HG02852 (cell line): ENCODE results near the gene RNF43.
"Not testable (repeated sequence)": the region's sequence is repeated elsewhere in the genome, so short reads cannot be mapped to it uniquely, and the experiment has no call there.

Source experiments
- ATAC-seq: cut with Tn5 transposase; IDR thresholded peaks from one replicate; pipeline ENCODE4 v1.9.1; 2021; ENCODE audit warnings: mild to moderate bottlenecking, moderate library complexity; ENCODE audit not compliant: unreplicated experiment

The RNF43 gene

GRCh38 chr17:58410714-58411407, 6.5 kb downstream of the RNF43 start:
- ATAC-seq = no peak

GRCh38 chr17:58409432-58409831, 7.9 kb downstream of the RNF43 start:
- no peak for ATAC-seq

- no peak for ATAC-seq
Observed at GRCh38 chr17:58403311-58403710, 14.0 kb downstream of the RNF43 start.

- ATAC-seq = no peak
Observed at GRCh38 chr17:58402679-58403078, 14.7 kb downstream of the RNF43 start.

GRCh38 chr17:58402047-58402446, 15.3 kb downstream of the RNF43 start:
- ATAC-seq = no peak

GRCh38 chr17:58401287-58401686, 16.0 kb downstream of the RNF43 start:
- no peak for ATAC-seq

GRCh38 chr17:58400826-58401225, 16.5 kb downstream of the RNF43 start:
- no peak for ATAC-seq

- ATAC-seq = no peak
Observed at GRCh38 chr17:58399974-58400373, 17.4 kb downstream of the RNF43 start.

- ATAC-seq = no peak
Observed at GRCh38 chr17:58398574-58399266, 18.6 kb downstream of the RNF43 start.

- ATAC-seq = not testable (repeated sequence)
Observed at GRCh38 chr17:58397421-58397820, 19.9 kb downstream of the RNF43 start.

- no peak for ATAC-seq
Observed at GRCh38 chr17:58396173-58396572, 21.2 kb downstream of the RNF43 start.

GRCh38 chr17:58394534-58395223, 22.7 kb downstream of the RNF43 start:
- ATAC-seq = no peak

GRCh38 chr17:58391302-58391984, 25.9 kb downstream of the RNF43 start:
- ATAC-seq = no peak

GRCh38 chr17:58390884-58391283, 26.4 kb downstream of the RNF43 start:
- no peak for ATAC-seq

- no peak for ATAC-seq
Observed at GRCh38 chr17:58388302-58389190, 28.8 kb downstream of the RNF43 start.

- no peak for ATAC-seq
Observed at GRCh38 chr17:58387834-58388233, 29.5 kb downstream of the RNF43 start.

- no peak for ATAC-seq
Observed at GRCh38 chr17:58386708-58387107, 30.6 kb downstream of the RNF43 start.

GRCh38 chr17:58385359-58385899, 31.9 kb downstream of the RNF43 start:
- no peak for ATAC-seq

GRCh38 chr17:58384897-58385296, 32.4 kb downstream of the RNF43 start:
- ATAC-seq = no peak

GRCh38 chr17:58383892-58384462, 33.4 kb downstream of the RNF43 start:
- ATAC-seq = no peak
